GM18520 (cell line): Measurements from ENCODE around the gene TENM4.
A peak's percentile ranks its signal among the peaks of the same experiment; 100 is the strongest.
"Not testable (repeated sequence)": the region's sequence is repeated elsewhere in the genome, so short reads cannot be mapped to it uniquely, and the experiment has no call there.

Experiments
- ATAC-seq: cut with Tn5 transposase; IDR thresholded peaks from one replicate; pipeline ENCODE4 v1.9.1; 2021; ENCODE audit not compliant: unreplicated experiment

TENM4 gene

GRCh38 chr11:78654866-78655265 is 786.0 kb downstream of the TENM4 start:
- ATAC-seq = no peak

- ATAC-seq = no peak
Measured at GRCh38 chr11:78654071-78654470, 786.8 kb downstream of the TENM4 start.

GRCh38 chr11:78653294-78653909 is 787.4 kb downstream of the TENM4 start:
- ATAC-seq = no peak

GRCh38 chr11:78652843-78653239 is 788.0 kb downstream of the TENM4 start:
- ATAC-seq = no peak

GRCh38 chr11:78651923-78652842 is 788.6 kb downstream of the TENM4 start:
- ATAC-seq = no peak

GRCh38 chr11:78651136-78651775 is 789.6 kb downstream of the TENM4 start:
- no peak for ATAC-seq

- no peak for ATAC-seq
Measured at GRCh38 chr11:78649361-78650215, 791.2 kb downstream of the TENM4 start.

- no peak for ATAC-seq
Measured at GRCh38 chr11:78647986-78648875, 792.6 kb downstream of the TENM4 start.

- ATAC-seq = no peak
Measured at GRCh38 chr11:78647266-78647915, 793.4 kb downstream of the TENM4 start.

GRCh38 chr11:78646564-78647185 is 794.2 kb downstream of the TENM4 start:
- ATAC-seq = no peak

- ATAC-seq = peak; percentile 71
Measured at GRCh38 chr11:78645226-78646202, 795.3 kb downstream of the TENM4 start.

- ATAC-seq = no peak
Measured at GRCh38 chr11:78643676-78644056, 797.2 kb downstream of the TENM4 start.

- no peak for ATAC-seq
Measured at GRCh38 chr11:78642979-78643675, 797.7 kb downstream of the TENM4 start.

- ATAC-seq = no peak
Measured at GRCh38 chr11:78641541-78641940, 799.3 kb downstream of the TENM4 start.

GRCh38 chr11:78638704-78639380 is 802.0 kb downstream of the TENM4 start:
- ATAC-seq = no peak

- not testable (repeated sequence) for ATAC-seq
Measured at GRCh38 chr11:78637527-78637926, 803.3 kb downstream of the TENM4 start.
